Panc1 (cell line): ENCODE results near the gene CABLES2. TPM values are rescaled to one million over a fixed set of nuclear protein-coding genes. Genes with fewer than 3 reads are reported as not detected.

Source experiments
- ATAC-seq: fragments of 200-7000 bp; cut with Tn5 transposase; 2 replicates; pipeline ENCODE4 v1.9.1; 2020; ENCODE audit warnings: mild to moderate bottlenecking, moderate library complexity
- BruUV-seq: library from RNA; stranded (reverse); fragments of 400-500 nt; replicated peaks from 2 replicates; lab custom pipeline; 2021; lab: Mats Ljungman, UMichigan
- CTCF ChIA-PET: fragments of 300-600 bp; sonication (Branson Sonifier 250); formaldehyde crosslinking; loops from one replicate; lab custom pipeline; 2022; ENCODE audit warnings: antibody characterized with exemption; lab: Charles Lee
- POLR2A ChIA-PET: fragments of 300-600 bp; sonication (Branson Sonifier 250); formaldehyde crosslinking; loops from one replicate; lab custom pipeline; 2022; ENCODE audit warnings: antibody characterized with exemption; lab: Charles Lee
- DNase-seq: peaks from one replicate; pipeline ENCODE4 v3.0.0-alpha.2; 2010; ENCODE audit warnings: low read depth, low spot score
- H3K27ac ChIP-seq: 2 replicates; pipeline ENCODE4 v1.5.1; 2011; ENCODE audit warnings: mild to moderate bottlenecking, low read length, inconsistent platforms
- H3K27me3 ChIP-seq: fragments of 200-500 bp; sonication (Bioruptor generic); 2 replicates; pipeline ENCODE4 v1.6.0; 2014; ENCODE audit warnings: low read length, inconsistent platforms; ENCODE audit not compliant: control insufficient read depth, insufficient read depth
- H3K36me3 ChIP-seq: fragments of 200-500 bp; sonication (Bioruptor generic); 2 replicates; pipeline ENCODE4 v1.5.1; 2014; ENCODE audit warnings: inconsistent platforms, mild to moderate bottlenecking, low read length, moderate library complexity; ENCODE audit not compliant: control insufficient read depth, insufficient read depth
- H3K4me1 ChIP-seq: 2 replicates; pipeline ENCODE4 v1.5.1; 2011; ENCODE audit warnings: inconsistent platforms, mild to moderate bottlenecking, low read length, moderate library complexity; ENCODE audit not compliant: control insufficient read depth, insufficient read depth
- H3K4me3 ChIP-seq, 2 experiments: 2 replicates each; pipeline ENCODE4 v1.5.1; 2011 to 2012; ENCODE audit warnings: low read depth in 2 of 2, low read length in 2 of 2, mild to moderate bottlenecking in 2 of 2, inconsistent platforms in 1 of 2, moderate library complexity in 1 of 2
- H3K9me3 ChIP-seq: fragments of 200-500 bp; sonication (Bioruptor generic); 2 replicates; pipeline ENCODE4 v1.5.1; 2014; ENCODE audit warnings: low read depth, mild to moderate bottlenecking, inconsistent platforms, low read length, moderate library complexity; ENCODE audit not compliant: control insufficient read depth, insufficient read depth
- CTCF ChIP-seq: fragments of 450-650 bp; IDR thresholded peaks from 2 replicates; pipeline ENCODE4 v1.5.1; 2017; ENCODE audit warnings: mild to moderate bottlenecking
- POLR2AphosphoS5 ChIP-seq: IDR thresholded peaks from 2 replicates; pipeline ENCODE4 v1.6.1; 2012; ENCODE audit warnings: mild to moderate bottlenecking, low read depth, low read length, moderate library complexity
- REST ChIP-seq, 2 experiments: IDR thresholded peaks; 2 replicates each; pipeline ENCODE4 v1.6.1; 2011 to 2012; ENCODE audit warnings: low read depth in 2 of 2, control low read depth in 1 of 2, low read length in 1 of 2, mild to moderate bottlenecking in 1 of 2, moderate library complexity in 1 of 2; ENCODE audit not compliant: insufficient read depth in 1 of 2
- SIN3A ChIP-seq: IDR thresholded peaks from 2 replicates; pipeline ENCODE4 v1.6.1; 2012; ENCODE audit warnings: low read depth, mild to moderate bottlenecking, low read length, moderate library complexity, borderline replicate concordance; ENCODE audit not compliant: insufficient read depth
- TCF7L2 ChIP-seq: IDR thresholded peaks from 2 replicates; pipeline ENCODE4 v1.6.1; 2011; ENCODE audit warnings: mild to moderate bottlenecking, low read depth, low read length, inconsistent platforms
- in situ Hi-C: cut with HindIII; loops from 2 replicates; pipeline ENCODE4 v1.10.0; 2016; ENCODE audit warnings: low sequenced_read_pairs, low pct_unique_long_range_greater_than_20kb
- intact Hi-C: fragments of 100-400 bp; cut with micrococcal nuclease; formaldehyde crosslinking; loops from one replicate; pipeline ENCODE4 v1.10.0; 2022; ENCODE audit not compliant: unreplicated experiment
- total RNA-seq: library from RNA; stranded (reverse); gene quantifications from one replicate; pipeline ENCODE4 v1.2.1, GENCODE V29; 2021; ENCODE audit not compliant: unreplicated experiment

CABLES2 gene
- total RNA-seq, 1 experiment from 2014 or later: 9.8 TPM

- in situ Hi-C loops (no loop called here), intact Hi-C loops (no loop called here)
- DNase-seq (no peak), ATAC-seq (peak; percentile 42; the same call in 1 of the 2 replicates)
- TF ChIP-seq CTCF: peak; percentile 81
- TF ChIP-seq POLR2AphosphoS5: no peak
- ChIA-PET POLR2A (no interaction called here), CTCF (no interaction called here)
- no peaks in the 10 kb centered on the region for H3K27me3 ChIP-seq
- H3K9me3 ChIP-seq: no peaks in the 10 kb centered on the region
- H3K4me1 ChIP-seq: peaks cover 24% of the 10 kb centered on the region
- no peaks in the 10 kb centered on the region for H3K36me3 ChIP-seq
- H3K27ac ChIP-seq: no peak overlapping the region
- H3K4me3 ChIP-seq: no peak overlapping the region; a peak in 1 of 4 replicates
- TSS peak; percentile 61 for BruUV-seq
Measured at GRCh38 chr20:62405108-62405980, 1.7 kb downstream of the CABLES2 start.

- ATAC-seq (no peak), DNase-seq (no peak)
- Histone ChIP-seq H3K4me1 (peaks cover 18% of the 10 kb centered on the region), H3K9me3 (no peaks in the 10 kb centered on the region), H3K27ac (no peak overlapping the region), H3K4me3 (no peak overlapping the region), H3K27me3 (no peaks in the 10 kb centered on the region), H3K36me3 (no peaks in the 10 kb centered on the region)
- intact Hi-C loops (no loop called here), in situ Hi-C loops (no loop called here)
- CTCF ChIA-PET: no interaction called here
- POLR2A ChIA-PET: no interaction called here
- no TSS peak for BruUV-seq
- no peak for TF ChIP-seq TCF7L2
- TF ChIP-seq CTCF: no peak
- TF ChIP-seq SIN3A: no peak
- TF ChIP-seq POLR2AphosphoS5: no peak
- TF ChIP-seq REST (IDR thresholded peaks at IDR 0.05; ENCODE audit: insufficient read depth in 1 of 2, low read depth in 2 of 2, low read length in 1 of 2): no peak
Measured at GRCh38 chr20:62404761-62405107, 2.4 kb downstream of the CABLES2 start.
